Fibroblast of the aortic adventitia (primary cell): Measurements from ENCODE around the gene DNAJC12. TPM values are rescaled to one million over a fixed set of nuclear protein-coding genes. Genes with fewer than 3 reads are reported as not detected.
A peak's percentile ranks its signal among the peaks of the same experiment; 100 is the strongest.

Experiments used
- DNase-seq: peaks from one replicate; pipeline ENCODE4 v3.0.0-alpha.2; 2010; ENCODE audit warnings: low read depth
- H3K4me3 ChIP-seq: 2 replicates; pipeline ENCODE4 v1.5.1; 2011; ENCODE audit warnings: low read depth, mild to moderate bottlenecking, control low read depth, low read length, moderate library complexity
- CTCF ChIP-seq: IDR thresholded peaks from 2 replicates; pipeline ENCODE4 v1.5.1; 2011; ENCODE audit warnings: mild to moderate bottlenecking, low read length, control low read depth, inconsistent platforms; ENCODE audit not compliant: insufficient read depth
- total RNA-seq: library from RNA; depleted of rRNA; stranded (reverse); fragments of >200 nt; gene quantifications from 2 replicates; pipeline ENCODE4 v1.2.3, GENCODE V29; 2012; ENCODE audit warnings: low replicate concordance

The DNAJC12 gene
- total RNA-seq, 1 donor, result 1.1 TPM

- no peak for TF ChIP-seq CTCF
- DNase-seq, result no peak
- H3K4me3 ChIP-seq, result no peak overlapping the region
These were observed 44.7 kb downstream of the DNAJC12 start for GRCh38 chr10:67793313-67793712.

GRCh38 chr10:67792653-67793052 lies 45.3 kb downstream of the DNAJC12 start:
- H3K4me3 ChIP-seq, result no peak overlapping the region
- DNase-seq, result no peak
- no peak for TF ChIP-seq CTCF

GRCh38 chr10:67790534-67791408 lies 47.2 kb downstream of the DNAJC12 start:
- DNase-seq, result peak; percentile 79
- no peak for TF ChIP-seq CTCF
- no peak overlapping the region for H3K4me3 ChIP-seq

- no peak for TF ChIP-seq CTCF
- no peak overlapping the region for H3K4me3 ChIP-seq
- no peak for DNase-seq
These were observed 48.2 kb downstream of the DNAJC12 start for GRCh38 chr10:67789769-67790168.

GRCh38 chr10:67788028-67788886 lies 49.7 kb downstream of the DNAJC12 start:
- H3K4me3 ChIP-seq, result no peak overlapping the region
- DNase-seq, result no peak
- peak; percentile 24 for TF ChIP-seq CTCF

GRCh38 chr10:67785098-67785497 lies 52.9 kb downstream of the DNAJC12 start:
- DNase-seq, result no peak
- no peak for TF ChIP-seq CTCF
- H3K4me3 ChIP-seq, result no peak overlapping the region
